Neural progenitor cell (in vitro differentiated cells): ENCODE results near the gene CTIF.

Experiments
- CTCF ChIP-seq: fragments of 200-600 bp; sonication (generic); IDR thresholded peaks from 2 replicates; pipeline ENCODE4 v1.5.1; 2017; ENCODE audit warnings: antibody characterized with exemption, mild to moderate bottlenecking
- EZH2phosphoT487 ChIP-seq: fragments of 200-600 bp; sonication (generic); IDR thresholded peaks from 2 replicates; pipeline ENCODE4 v1.6.1; 2017; ENCODE audit warnings: antibody characterized with exemption

GRCh38 chr18:48694295-48694694 lies 155.5 kb downstream of the CTIF start:
- TF ChIP-seq CTCF = no peak
- no peak for TF ChIP-seq EZH2phosphoT487
